Dermis blood vessel endothelial cell (primary cell): ENCODE data around the gene GPD2. TPM values are rescaled to one million over a fixed set of nuclear protein-coding genes. Genes with fewer than 3 reads are reported as not detected.

Experiments used
- DNase-seq: peaks from one replicate; pipeline ENCODE4 v3.0.0; 2010
- total RNA-seq: library from RNA; depleted of rRNA; stranded (reverse); fragments of >200 nt; gene quantifications from 2 replicates; pipeline ENCODE4 v1.2.3, GENCODE V29; 2014

Gene GPD2
- total RNA-seq = 68.1 and 105 TPM in 2 replicates

DNA sequence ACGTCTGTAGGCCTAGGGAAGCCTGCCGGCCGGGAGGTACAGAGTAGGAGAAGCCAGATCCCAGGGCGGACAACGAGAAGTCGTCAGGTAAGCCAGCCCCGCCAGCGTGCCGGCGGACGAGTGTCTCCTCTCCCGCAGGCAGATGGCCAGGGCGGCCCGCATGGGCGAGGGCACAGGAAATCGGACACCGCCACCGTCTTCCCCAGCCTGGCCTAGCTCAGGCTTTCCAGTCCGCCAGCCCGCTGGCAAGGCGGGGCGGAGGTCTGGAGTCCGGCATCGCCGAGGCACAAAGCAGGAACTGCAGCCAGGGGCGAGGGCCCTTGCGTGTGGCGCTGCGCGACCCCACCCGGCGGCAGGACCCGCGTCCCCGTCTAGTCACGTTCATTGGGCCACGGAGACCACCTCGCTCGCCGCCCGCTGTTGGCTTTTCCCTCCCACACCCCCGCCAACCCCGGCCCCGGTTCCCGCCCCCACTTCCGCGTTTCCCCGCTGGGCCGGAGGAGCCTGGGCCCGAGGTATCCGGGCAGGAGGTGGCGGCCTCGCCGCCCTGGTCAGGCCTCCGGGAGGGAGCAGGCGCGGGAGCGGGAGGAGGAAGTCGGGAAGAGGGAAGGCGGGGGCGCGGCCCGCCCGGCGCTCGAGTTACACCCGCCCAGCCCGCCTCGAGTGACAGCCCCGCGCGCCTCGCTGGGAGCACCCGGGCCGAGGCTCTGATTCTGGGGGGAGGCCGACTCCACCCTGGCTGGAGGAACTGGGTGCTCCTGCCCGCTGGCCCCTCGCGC, at the start of gene GPD2:
GPD2 (plus strand) TSS at position 662 of the 779 bp plus-strand sequence. CDS start 39,727 bp downstream, outside the sequence.
- DNase-seq = peak; percentile 89

DNA sequence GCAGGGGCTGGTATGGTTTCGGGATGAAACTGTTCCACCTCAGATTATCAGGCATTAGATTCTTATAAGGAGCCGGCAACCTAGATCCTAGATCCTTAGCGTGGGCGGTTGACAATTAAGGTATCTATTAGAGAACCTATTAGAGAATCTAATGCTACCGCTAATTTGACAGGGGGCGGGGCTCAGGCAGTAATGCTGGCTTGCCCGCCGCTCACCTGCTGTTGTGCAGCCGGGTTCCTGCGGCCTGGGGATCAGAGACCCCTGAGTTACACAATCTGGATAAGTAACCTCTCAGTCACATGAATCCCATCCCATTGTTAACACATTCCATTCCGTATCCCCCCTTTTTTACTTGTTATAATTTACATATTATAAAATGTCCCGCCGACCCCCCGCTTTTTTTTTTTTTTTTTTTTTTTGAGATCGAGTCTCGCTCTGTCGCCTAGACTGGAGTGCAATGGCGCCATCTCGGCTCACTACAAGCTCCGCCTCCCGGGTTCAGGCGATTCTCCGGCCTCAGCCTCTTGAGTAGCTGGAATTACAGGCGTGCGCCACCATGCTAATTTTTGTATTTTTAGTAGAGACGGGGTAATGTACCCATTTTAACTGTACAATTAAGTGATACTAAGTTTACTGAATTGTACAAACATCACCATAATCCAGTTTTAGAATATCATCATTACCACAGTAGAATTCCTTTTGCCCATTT, 42.0 kb upstream of the GPD2 start:
- no peak for DNase-seq

DNA sequence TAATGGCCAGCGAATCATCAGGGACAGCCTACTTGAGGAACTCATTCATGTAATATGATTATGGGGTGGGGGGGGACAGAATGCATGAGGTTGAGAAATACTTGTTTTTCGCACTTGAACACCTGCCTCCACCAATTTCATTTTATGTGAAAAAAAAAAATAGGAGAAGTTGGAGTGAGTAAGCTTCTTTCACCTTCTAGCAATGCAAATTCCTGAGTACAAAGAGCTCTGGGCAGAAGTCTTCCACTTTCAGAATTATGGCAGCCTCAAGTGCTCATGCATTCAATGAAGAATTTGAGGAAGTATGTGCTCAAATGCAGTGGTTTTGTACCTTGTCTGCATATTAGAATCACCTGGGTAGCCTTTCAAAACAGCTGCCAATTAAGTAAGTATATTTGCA, 40.1 kb upstream of the GPD2 start:
- DNase-seq = no peak

DNA sequence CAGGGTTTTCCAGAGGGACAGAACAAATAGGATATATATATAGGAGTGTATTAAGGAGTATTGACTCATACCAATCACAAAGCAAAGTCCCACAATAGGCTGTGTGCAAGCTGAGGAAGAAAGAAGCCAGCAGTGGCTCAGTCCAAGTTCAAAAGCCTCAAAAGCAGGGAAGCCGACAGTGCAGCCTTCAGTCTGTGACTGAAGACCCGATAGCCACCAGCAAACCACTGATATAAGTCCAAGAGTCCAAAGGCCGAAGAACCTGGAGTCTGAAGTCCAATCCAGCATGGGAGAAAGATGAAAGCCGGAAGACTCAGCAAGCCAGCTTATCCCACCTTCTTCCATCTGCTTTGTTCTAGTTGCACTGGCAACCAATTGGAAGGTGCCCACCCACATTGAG, 39.0 kb upstream of the GPD2 start:
- no peak for DNase-seq

DNA sequence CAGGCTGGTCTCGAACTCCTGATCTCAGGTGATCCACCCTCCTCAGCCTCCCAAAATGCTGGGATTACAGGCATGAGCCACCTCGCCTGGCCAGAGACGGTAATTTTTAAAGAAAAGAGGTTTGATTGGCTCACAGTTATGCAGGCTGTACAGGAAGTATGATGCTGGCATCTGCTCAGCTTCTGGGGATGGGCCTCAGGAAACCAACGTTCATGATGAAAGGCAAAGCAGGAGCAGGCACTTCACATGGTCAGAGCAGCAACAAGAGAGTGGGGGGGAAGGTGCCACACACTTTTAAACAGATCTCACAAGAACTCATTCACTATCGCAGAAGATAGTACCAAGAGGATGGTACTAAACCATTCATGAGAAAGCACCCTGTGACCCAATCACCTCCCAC, 38.0 kb upstream of the GPD2 start:
- no peak for DNase-seq

DNA sequence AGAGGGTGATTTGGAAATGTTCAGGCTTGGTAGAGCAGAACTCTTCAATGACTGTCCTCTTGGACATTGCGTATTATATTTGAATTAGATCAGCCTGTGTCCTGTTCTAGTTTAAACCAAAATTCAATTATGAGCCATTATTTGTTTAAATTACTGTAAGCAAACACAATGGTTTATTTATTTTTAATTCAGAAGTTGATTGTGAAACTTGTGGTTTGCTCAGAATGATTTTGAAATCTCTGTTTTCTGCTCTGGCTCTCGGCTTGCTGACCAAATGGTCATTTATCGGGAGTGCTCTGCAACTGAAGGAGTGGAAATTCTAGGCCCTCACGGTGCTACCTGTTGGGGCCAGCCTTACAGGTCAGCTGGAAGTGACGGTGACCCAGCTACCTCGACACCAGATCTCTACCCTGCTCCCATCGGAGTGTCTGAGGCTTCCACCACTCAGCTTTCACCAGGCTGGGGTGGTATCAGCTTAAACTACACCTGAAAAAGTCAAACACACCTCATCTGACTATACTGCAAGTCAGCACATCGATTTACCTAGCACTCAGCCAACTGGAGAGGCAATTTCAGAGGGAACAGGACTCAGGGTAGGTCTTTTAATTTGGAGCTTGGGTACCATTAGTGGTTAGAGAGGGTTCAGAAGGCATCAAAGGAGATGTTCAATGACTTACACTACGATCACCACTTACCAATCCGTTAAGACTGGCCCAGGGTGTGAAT, 36.8 kb upstream of the GPD2 start:
- DNase-seq = no peak

DNA sequence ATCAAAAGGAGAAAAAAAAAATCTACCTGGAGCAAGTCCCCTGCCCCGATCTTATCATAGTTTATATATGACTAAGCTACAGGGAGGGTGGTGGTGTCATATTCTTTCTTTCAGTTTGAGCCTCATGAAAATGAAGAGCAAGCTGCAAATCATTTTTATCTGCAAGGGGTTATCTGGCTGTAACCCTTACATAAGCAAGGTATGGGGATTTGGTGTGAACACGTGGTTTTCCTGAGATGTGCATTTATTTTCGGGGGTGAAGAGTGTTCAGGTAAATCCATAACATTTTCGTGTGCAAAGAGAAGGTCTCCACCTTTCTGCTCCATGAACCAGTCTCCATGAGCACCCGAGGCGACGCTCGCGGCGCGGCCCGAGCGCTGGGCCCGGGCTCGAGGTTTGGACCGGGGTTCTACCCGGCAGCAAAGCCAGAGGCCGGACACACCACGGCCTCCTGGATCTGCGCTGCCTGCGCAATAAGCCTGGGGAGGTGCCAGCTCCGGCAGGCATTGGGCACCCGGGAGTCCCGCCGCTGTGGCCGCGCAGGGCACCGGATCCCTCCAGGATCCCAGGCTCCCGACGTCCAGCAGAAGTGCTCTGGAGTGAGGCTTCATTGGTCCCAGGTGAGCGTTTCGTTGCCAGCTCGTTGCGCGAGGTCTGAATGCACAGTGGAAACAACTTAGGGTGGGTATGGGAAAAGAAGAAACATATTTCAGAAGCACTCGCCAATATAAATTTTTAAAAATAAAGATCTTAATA, 36.1 kb upstream of the GPD2 start:
- DNase-seq = peak; percentile 76

DNA sequence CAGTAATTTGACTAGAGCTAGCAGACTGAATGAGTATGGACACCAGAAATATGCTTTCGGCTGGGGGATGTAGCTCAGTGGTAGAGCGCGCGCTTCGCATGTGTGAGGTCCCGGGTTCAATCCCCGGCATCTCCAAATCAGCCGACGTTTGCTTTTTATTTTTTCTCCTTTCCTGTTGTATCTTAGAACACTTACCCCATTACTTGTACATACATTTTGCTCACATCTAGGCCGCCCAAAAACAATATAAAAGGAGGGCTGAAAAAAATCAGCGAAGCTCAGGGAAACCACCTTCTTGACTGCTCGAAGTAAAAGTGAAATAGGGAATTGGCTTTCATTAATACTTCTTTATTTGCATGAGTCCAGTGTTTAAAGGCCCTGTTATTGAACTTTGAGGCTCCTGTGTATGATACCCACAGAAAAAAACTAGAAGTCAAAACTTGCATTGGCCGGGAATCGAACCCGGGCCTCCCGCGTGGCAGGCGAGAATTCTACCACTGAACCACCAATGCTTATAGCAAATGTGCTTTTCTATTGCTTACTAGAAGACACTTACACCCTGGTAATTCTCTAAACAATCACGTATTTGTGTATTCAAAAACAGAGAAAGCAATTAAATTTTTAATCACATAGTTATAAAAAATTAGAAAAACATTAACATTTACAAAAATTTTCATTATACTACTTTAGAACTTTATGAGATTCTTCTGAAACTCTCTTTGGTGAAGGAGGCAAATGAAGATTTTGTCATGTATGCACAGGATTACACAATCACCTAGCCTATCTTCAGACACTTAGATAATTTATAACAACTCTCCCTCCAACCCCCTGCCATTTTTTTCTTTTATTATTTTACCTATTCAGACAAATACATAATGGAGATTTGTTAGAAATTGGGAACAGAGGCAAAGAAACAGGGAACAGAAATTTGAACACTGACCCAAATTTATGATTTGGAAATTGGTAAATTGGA, 35.2 kb upstream of the GPD2 start:
- DNase-seq = peak; percentile 89

DNA sequence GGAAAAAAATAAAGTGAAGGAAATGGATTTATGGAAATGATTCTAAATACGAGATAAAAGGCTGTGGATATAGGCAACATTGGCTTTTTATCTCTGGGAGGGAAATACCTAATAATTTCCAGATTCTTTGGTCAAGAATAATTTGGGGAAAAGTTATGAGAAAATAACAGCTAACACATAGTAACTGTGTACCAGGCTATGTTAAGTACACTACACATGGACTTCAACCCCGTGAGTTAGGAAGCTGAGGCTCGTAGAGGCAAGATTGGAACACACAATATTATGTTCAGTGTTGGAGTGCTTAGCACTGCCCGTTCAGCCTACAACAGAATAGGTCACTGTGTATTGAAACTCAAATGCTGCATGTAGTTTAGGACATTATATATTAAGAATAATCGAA, 34.3 kb upstream of the GPD2 start:
- no peak for DNase-seq

DNA sequence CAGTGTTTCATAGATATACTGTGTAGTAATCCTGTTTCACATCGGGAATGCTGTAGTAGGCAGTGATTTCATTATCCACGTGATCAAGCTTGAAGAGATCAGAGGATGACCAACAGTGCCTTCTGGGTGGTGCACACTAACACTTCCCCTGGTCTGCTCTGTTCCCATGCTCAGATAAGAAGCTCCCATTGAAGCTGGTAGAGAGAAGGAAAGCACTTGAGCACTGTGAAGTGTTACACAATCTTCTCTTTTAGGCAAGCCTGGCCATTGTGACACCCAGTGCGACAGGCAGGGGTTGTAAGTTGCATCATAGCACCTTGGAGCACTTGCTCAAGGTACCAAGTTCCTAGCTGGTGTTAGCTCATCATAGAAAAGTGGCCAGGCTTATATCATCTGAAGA, 30.6 kb upstream of the GPD2 start:
- DNase-seq = no peak

DNA sequence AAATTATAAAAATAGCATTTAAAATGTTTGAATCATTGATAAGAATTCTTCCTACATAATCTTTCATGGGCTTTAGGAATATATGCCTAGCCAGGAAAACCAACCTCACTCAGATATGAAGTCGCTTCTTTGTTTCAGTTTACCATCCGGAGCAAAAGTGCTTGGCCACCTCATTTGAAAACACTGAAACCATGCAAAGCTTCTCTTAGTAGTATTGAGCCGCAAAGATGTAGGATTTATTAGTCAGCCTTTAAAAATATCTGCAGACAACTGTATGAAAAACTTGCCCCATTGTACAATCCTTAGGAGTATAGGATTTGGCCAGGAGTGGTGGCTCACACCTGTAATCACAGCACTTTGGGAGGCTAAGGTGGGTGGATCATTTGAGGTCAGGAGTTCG, 24.3 kb upstream of the GPD2 start:
- no peak for DNase-seq

DNA sequence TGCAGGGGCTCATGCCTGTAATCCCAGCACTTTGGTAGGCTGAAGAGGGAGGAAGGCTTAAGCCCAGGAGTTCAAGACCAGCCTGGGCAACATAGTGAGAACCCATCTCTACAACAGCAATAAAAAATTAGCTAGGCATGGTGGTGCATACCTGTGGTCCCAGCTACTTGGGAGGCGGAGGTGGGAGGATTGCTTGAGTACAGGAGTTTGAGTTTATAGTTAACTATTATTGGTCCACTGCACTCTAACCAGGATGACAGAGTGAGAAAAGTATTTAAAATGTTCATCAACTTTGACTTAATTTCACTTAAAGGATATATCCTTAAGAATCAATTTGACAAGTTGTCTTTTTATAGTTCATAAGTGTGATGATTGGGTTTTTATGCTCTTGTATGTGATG, 14.3 kb upstream of the GPD2 start:
- DNase-seq = no peak

DNA sequence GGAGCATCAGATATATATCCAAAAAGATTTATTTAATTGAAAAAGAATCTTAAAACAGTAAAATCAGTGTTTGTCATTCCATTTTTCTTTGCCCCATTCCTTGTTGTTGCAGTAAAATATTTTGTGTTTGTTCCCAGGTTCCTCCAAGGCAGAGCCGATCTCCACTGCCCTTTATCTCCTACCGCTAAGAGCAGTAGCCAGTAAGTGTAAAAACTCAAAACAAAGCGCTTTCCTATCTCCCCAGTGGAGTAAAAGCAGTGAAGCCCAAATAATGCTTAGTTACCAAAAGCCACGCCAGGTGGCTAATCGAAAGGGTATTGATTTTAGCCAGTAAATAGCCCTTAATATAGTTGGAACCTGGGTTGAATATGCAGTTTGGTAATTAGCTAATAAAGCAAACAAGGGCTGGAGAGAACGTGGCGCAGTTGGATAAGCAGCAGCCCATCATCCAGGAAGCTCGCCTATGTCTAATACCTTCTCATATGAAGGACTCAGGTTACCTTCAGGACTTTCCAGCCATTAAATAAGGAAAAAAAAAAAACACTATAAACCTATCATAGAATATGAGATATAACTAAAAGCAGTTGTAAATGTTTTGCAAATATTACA, 12.4 kb upstream of the GPD2 start:
- no peak for DNase-seq

DNA sequence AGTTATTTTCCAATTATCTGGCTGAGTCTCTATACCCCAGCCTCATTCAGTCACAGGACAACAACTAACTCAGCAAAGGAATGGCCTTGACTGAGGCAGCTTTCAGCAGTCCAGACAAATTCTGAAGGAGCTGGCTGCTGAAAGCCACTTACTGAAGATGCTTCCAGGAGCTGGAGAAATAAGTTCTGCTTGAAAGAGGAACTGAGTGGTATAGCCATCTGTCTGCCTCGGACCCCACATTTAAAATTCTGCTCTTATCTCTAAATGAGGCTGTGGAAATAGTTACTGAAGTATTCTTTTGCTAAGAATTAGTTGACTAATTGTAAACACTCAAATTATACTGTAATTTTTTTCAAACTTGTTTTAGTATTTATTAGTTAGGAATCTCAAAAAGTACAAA, 9.1 kb upstream of the GPD2 start:
- DNase-seq = no peak

DNA sequence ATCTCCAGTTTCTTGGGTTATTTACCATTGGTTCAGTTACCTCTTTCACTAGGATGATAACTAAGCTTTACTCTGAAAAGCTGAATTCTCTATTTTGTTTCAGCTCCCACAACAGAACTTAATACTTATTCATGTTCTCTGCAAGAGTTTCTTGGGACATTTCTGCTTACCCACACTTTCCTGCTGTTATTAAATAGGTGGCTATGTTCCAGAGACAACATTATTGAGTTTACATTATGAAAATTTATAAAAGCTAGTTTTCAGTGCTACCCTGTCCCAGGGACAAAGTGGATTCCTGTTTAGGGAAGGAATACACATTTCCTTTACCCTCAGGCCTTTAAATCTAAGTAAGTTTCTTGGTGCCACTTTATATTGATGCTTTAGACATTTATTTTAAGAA, 7.0 kb upstream of the GPD2 start:
- no peak for DNase-seq

DNA sequence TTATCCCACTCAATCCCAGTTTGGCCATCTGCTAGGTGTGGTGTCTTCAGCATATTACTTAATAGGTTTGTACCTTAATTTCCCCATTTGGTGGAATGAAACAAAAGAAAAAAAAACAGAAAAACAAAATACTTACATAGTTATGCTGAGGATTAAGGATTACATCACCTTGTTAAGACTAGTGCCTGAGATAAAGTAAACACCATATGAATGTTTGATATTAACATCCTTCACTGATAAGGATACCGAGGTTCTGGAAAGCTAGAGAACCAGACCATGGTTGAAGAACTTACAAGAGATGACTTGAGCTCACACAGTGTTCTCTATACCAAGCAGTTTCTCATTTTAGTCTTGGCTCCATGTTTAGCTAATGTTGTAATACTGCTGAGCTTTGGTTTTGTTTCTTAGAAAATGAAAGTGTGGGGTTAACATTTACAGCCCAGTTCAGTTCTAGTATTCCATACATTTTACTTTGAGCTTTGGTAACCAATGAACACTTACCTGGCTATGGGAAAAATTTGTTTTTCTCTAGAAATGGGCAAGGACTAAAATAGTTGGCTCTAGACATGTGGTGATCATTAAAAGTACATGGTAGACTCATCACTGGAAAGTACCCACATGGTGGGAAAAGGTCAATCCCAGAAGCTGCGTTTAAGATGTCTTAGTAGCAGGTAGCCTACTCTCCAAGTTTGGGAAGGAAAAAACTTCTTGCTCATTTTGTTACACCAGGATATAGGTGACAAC, 5.8 kb upstream of the GPD2 start:
- no peak for DNase-seq

DNA sequence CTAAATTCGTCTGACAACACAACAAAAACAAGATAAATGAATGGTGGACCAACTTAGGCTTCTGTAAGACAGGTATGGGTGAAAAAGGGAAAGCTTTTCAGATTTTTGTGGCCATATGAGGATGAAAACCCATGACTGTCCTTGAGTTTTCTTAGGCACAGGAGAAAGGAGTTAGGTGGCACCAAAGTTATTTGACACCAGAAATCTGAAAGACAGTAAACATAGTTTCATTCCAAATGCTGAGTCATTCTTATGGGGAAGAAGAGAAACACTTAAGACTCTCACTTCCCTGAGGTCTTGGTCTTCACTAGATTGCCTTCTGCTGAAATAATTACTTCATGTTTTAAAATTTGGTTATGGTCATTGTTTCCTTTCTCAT, 5.2 kb upstream of the GPD2 start:
- DNase-seq = peak; percentile 42

DNA sequence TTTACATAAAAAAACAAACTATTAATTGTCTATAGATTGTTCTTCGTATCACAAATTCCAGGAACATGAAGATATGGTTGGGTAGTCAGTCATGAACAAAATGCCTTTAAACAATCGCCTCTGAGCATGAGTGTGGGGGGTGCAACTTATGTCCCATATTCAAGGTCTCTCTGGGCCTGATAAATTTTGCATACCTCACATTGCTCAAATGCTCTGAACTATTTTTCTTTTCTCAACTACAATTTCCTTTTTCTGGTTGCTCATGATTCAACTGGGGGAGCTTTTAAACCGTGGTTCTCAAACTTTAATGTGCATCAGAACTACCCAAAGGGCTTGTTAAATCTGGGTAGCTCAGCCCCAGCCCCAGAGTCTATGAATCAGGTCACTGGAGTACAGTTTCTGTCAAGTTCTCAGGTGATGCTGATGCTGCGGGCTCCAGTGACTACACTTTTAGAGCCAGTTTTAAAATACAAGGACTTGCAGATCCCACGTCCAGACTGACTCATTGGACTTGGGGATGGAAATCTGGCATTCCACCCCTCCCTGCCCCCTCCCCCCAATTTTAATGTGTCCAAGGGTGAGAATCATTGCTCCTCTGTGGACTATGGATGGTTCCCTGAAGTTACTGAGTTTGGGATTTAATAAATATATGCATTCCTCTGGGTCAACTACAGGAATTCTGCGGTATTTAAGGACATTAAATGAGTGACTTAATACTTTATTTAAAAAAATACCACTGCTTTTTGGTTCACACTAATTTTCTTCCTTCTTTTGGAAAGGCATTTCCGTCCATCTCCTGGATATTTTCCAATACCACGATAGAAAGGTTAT, 1.5 kb upstream of the GPD2 start:
- DNase-seq = no peak

DNA sequence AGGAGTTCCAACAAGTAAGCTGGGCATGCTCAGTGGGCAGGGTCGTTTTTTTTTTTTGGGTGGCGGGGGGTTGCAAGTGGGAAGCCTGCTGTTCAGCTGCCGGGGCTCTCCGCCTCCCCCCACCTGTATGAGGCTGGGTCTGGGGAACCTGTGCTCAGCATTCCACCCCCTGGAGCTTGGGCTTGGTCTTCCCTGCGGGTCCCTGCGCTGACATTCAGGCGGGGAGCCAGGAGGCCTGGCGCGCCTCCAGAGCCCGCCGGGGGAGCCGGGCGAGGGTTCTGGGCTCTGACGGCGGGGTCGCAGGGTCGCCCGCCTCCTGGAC, 822 bp upstream of the GPD2 start:
- DNase-seq = no peak
